Fibroblast of the aortic adventitia (primary cell): ENCODE measurements around the gene TNKS2. TPM values are rescaled to one million over a fixed set of nuclear protein-coding genes. Genes with fewer than 3 reads are reported as not detected.

ENCODE experiments used
- DNase-seq: peaks from one replicate; pipeline ENCODE4 v3.0.0-alpha.2; 2010; ENCODE audit warnings: low read depth
- H3K4me3 ChIP-seq: 2 replicates; pipeline ENCODE4 v1.5.1; 2011; ENCODE audit warnings: low read depth, mild to moderate bottlenecking, control low read depth, low read length, moderate library complexity
- total RNA-seq: library from RNA; depleted of rRNA; stranded (reverse); fragments of >200 nt; gene quantifications from 2 replicates; pipeline ENCODE4 v1.2.3, GENCODE V29; 2012; ENCODE audit warnings: low replicate concordance
- TF ChIP-seq, protein P1 (sequence below): IDR thresholded peaks from 2 replicates; pipeline ENCODE4 v1.5.1; 2011; ENCODE audit warnings: mild to moderate bottlenecking, low read length, control low read depth, inconsistent platforms; ENCODE audit not compliant: insufficient read depth

TNKS2 gene
- total RNA-seq, 1 donor, result 51.2 TPM

- TF ChIP-seq, protein P1, sequence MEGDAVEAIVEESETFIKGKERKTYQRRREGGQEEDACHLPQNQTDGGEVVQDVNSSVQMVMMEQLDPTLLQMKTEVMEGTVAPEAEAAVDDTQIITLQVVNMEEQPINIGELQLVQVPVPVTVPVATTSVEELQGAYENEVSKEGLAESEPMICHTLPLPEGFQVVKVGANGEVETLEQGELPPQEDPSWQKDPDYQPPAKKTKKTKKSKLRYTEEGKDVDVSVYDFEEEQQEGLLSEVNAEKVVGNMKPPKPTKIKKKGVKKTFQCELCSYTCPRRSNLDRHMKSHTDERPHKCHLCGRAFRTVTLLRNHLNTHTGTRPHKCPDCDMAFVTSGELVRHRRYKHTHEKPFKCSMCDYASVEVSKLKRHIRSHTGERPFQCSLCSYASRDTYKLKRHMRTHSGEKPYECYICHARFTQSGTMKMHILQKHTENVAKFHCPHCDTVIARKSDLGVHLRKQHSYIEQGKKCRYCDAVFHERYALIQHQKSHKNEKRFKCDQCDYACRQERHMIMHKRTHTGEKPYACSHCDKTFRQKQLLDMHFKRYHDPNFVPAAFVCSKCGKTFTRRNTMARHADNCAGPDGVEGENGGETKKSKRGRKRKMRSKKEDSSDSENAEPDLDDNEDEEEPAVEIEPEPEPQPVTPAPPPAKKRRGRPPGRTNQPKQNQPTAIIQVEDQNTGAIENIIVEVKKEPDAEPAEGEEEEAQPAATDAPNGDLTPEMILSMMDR, result no peak
- DNase-seq, result no peak
- H3K4me3 ChIP-seq, result no peak overlapping the region
Measured at GRCh38 chr10:91864099-91864498, 65.9 kb downstream of the TNKS2 start.

GRCh38 chr10:91864744-91865143 lies 66.5 kb downstream of the TNKS2 start:
- no peak for DNase-seq
- TF ChIP-seq, protein P1, result no peak
- no peak overlapping the region for H3K4me3 ChIP-seq

GRCh38 chr10:91865562-91866081 lies 67.4 kb downstream of the TNKS2 start:
- TF ChIP-seq, protein P1, result no peak
- no peak overlapping the region for H3K4me3 ChIP-seq
- no peak for DNase-seq

DNA sequence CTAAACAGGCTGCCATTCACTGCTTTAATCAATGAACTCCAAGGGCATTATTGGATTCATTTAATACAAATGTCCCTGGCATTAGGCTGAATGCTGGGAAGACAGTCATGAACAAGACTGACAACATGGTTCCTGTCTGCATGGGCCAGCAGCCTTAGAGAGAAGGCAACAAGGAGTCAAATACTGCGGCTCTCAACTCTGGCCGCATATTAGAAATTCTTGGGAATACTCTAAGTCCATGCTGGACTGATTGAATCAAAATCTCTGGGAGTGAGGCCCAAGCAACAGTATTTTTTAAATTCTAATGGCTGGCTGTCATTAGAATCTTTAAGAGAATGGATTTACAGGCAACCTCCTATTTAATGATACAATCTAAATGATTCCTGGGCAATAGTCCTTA lies 76.9 kb downstream of the TNKS2 start:
- TF ChIP-seq, protein P1, result no peak
- DNase-seq, result no peak
- no peak overlapping the region for H3K4me3 ChIP-seq

- TF ChIP-seq, protein P1, result no peak
- no peak for DNase-seq
- no peak overlapping the region for H3K4me3 ChIP-seq
Measured at GRCh38 chr10:91875779-91876178, 77.6 kb downstream of the TNKS2 start.

DNA sequence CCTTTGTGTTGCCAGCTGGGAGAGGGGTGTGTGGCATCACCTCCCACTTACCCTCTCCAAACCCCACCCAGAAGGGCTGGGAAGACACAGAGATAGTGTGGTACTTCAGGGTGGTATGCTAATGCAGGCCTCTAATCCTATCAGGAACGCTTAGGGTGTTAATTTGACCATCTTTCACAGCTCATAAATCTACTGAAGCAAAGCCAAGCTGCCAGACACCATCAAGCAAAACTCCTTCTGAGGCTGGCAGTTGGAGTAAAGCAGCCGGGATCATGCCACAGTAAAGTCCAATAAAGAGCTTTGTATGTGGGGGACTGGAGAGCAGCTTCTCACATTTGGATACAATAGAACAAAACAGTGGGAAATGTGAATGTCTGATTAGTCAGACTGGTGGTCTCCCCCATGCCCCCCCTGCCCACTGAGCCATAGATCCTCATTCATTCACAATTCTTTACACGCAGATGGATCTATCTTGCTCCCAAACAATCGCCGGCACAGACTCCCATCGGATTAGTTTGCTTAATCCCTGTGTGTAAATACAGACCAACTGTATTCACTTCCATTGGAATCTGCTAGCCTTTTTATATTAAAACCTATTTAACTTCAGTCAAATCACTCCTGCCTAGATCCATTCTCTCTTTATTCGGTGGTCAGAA lies 81.4 kb downstream of the TNKS2 start:
- no peak for DNase-seq
- TF ChIP-seq, protein P1, result no peak
- H3K4me3 ChIP-seq, result no peak overlapping the region

DNA sequence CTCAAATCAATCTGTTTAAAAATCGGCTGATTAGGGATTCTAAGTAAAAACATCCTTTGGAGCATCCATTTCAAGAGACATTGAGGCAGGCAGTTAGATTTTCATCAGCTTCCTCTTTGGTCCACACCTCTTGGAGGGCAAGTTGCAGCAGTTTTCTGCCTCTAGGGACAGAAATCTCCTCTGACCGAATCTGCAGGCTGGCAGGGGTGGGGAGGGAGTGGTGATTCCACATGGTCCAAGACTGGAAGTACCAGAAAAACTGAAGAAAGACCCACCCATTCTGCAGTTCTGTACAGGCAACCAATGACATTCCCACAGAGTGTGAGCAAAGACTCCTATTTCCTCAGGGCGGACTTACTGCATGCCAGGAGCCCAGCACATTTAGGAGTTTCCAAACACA lies 82.1 kb downstream of the TNKS2 start:
- peak; percentile 53 for DNase-seq
- TF ChIP-seq, protein P1, result no peak
- H3K4me3 ChIP-seq, result no peak overlapping the region
